ENCODE data around the gene PADI1.

Gene PADI1

GRCh38 chr1:17167041-17167785 lies 37.7 kb upstream of the PADI1 start:
- H3K27ac ChIP-seq (replicated peaks): no peak overlapping the region
- no peak for DNase-seq (ENCODE audit: low read depth in 1 of 2, low spot score in 1 of 2)
- H3K4me3 ChIP-seq (replicated peaks; ENCODE audit: insufficient read depth, low read length): no peak overlapping the region
- no peak for TF ChIP-seq GABPA (IDR thresholded peaks at IDR 0.05; ENCODE audit: low read depth)
- no peaks in the 10 kb centered on the region for H3K27me3 ChIP-seq (ENCODE audit: insufficient read depth, poor library complexity, severe bottlenecking)

DNA sequence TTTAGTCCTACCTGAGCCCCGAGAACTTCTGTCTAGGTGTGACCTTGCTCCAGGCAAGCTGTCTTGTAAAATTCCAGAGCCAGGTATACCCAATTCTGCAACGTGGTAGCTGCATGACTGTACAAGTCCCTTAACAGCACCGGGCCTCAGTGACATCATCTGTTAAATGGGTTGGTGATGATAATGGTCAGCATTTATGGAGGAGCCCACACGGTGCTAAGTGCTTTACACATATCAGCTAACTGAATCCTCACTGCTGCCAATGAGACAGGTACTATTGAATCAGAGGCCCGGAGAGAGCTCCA lies 37.2 kb upstream of the PADI1 start:
- TF ChIP-seq GABPA (IDR thresholded peaks at IDR 0.05; ENCODE audit: low read depth) (no peak), CTCF (IDR thresholded peaks at IDR 0.05; ENCODE audit: insufficient read depth, low read length) (no peak), POLR2AphosphoS5 (IDR thresholded peaks at IDR 0.05; ENCODE audit: low read depth) (no peak)
- TF ChIP-seq, protein P1, sequence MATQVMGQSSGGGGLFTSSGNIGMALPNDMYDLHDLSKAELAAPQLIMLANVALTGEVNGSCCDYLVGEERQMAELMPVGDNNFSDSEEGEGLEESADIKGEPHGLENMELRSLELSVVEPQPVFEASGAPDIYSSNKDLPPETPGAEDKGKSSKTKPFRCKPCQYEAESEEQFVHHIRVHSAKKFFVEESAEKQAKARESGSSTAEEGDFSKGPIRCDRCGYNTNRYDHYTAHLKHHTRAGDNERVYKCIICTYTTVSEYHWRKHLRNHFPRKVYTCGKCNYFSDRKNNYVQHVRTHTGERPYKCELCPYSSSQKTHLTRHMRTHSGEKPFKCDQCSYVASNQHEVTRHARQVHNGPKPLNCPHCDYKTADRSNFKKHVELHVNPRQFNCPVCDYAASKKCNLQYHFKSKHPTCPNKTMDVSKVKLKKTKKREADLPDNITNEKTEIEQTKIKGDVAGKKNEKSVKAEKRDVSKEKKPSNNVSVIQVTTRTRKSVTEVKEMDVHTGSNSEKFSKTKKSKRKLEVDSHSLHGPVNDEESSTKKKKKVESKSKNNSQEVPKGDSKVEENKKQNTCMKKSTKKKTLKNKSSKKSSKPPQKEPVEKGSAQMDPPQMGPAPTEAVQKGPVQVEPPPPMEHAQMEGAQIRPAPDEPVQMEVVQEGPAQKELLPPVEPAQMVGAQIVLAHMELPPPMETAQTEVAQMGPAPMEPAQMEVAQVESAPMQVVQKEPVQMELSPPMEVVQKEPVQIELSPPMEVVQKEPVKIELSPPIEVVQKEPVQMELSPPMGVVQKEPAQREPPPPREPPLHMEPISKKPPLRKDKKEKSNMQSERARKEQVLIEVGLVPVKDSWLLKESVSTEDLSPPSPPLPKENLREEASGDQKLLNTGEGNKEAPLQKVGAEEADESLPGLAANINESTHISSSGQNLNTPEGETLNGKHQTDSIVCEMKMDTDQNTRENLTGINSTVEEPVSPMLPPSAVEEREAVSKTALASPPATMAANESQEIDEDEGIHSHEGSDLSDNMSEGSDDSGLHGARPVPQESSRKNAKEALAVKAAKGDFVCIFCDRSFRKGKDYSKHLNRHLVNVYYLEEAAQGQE (IDR thresholded peaks at IDR 0.05; ENCODE audit: insufficient replicate concordance, low read depth): no peak
- H3K4me3 ChIP-seq (replicated peaks; ENCODE audit: insufficient read depth, low read length): no peak overlapping the region
- H3K27ac ChIP-seq (replicated peaks): no peak overlapping the region
- H3K27me3 ChIP-seq (ENCODE audit: insufficient read depth, poor library complexity, severe bottlenecking): no peaks in the 10 kb centered on the region
- DNase-seq (ENCODE audit: low read depth in 1 of 2, low spot score in 1 of 2): no peak

DNA sequence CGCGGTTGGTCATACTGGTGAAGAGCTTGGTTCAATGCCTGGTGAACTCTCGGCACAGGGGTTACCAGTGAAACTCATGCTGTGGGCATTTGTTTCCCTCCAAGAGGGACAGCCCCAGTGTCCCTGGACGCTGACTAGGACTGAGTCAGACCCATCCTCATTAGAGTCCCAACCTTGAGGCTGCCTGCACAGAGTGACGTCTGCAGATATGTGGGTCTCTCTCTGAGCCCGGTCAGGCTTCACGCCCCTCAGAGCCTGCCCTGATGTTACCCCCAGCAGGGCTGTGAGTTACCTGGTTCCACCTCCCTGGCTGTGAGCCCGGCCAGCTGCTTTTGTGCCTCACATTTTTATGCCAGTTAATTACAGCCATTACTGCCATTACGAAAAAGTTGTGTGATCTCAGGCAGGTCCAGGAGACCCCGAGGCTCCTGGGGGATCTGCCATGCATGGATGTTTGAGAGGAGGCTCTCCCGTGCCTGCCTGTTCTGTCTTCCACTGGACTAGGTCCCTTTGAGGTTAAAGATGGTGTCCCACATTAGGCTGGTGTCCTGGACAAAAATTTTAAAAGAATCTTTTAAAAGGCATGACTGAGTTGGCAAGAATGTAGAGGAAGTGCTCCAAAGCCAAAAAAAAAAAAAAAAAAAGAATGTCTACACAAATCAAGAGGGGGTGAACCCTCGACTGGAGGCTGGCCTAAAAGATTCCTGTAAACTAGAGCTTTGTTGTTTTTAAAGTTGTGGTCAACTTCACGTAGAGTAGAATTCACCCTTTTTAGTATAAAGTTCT lies 36.6 kb upstream of the PADI1 start:
- Histone ChIP-seq H3K27ac (replicated peaks) (no peak overlapping the region), H3K27me3 (ENCODE audit: insufficient read depth, poor library complexity, severe bottlenecking) (no peaks in the 10 kb centered on the region), H3K4me3 (replicated peaks; ENCODE audit: insufficient read depth, low read length) (no peak overlapping the region)
- TF ChIP-seq, protein P1 (IDR thresholded peaks at IDR 0.05; ENCODE audit: insufficient replicate concordance, low read depth): no peak
- TF ChIP-seq POLR2AphosphoS5 (IDR thresholded peaks at IDR 0.05; ENCODE audit: low read depth) (no peak), GABPA (IDR thresholded peaks at IDR 0.05; ENCODE audit: low read depth) (no peak), SPI1 (IDR thresholded peaks at IDR 0.05; ENCODE audit: borderline replicate concordance, low read depth) (no peak), CTCF (IDR thresholded peaks at IDR 0.05; ENCODE audit: insufficient read depth, low read length) (no peak)
- DNase-seq (ENCODE audit: low read depth in 1 of 2, low spot score in 1 of 2): no peak

DNA sequence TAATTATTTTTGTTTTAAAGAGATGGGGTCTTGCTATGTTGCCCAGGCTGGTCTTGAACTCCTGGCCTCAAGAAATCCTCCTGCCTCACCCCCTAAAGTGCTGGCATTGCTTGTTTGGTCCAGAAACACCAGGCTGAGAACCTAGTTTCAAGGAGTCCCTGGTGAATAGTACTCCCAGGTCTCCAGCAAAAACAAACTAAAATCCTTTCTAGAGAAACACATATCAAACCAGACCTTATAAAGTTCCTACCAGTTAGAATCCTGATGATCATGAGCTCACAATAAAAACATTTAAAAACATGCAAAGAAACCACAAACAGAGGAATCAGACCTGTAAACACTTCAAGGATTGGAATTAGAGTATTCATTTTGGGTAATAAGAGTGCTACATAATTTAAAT lies 34.4 kb upstream of the PADI1 start:
- Histone ChIP-seq H3K4me3 (replicated peaks; ENCODE audit: insufficient read depth, low read length) (no peak overlapping the region), H3K27me3 (ENCODE audit: insufficient read depth, poor library complexity, severe bottlenecking) (no peaks in the 10 kb centered on the region), H3K27ac (replicated peaks) (no peak overlapping the region)
- TF ChIP-seq POLR2AphosphoS5 (IDR thresholded peaks at IDR 0.05; ENCODE audit: low read depth) (no peak), CTCF (IDR thresholded peaks at IDR 0.05; ENCODE audit: insufficient read depth, low read length) (no peak), GABPA (IDR thresholded peaks at IDR 0.05; ENCODE audit: low read depth) (no peak), SPI1 (IDR thresholded peaks at IDR 0.05; ENCODE audit: borderline replicate concordance, low read depth) (no peak)
- TF ChIP-seq, protein P1 (IDR thresholded peaks at IDR 0.05; ENCODE audit: insufficient replicate concordance, low read depth): no peak
- DNase-seq (ENCODE audit: low read depth in 1 of 2, low spot score in 1 of 2): no peak

Measured in HL-60 (cell line).